GM10266 (cell line): Measurements from ENCODE around the gene MINDY4.

Experiments used
- DNase-seq: peaks from one replicate; pipeline ENCODE4 v3.0.0; 2012; ENCODE audit errors: extremely low spot score
- TF ChIP-seq, protein P1 (sequence below): IDR thresholded peaks from 2 replicates; pipeline ENCODE4 v1.5.1; 2012; ENCODE audit warnings: mild to moderate bottlenecking, low read depth; ENCODE audit not compliant: control insufficient read depth, insufficient read depth; ENCODE audit errors: missing control alignments

MINDY4 gene

DNA sequence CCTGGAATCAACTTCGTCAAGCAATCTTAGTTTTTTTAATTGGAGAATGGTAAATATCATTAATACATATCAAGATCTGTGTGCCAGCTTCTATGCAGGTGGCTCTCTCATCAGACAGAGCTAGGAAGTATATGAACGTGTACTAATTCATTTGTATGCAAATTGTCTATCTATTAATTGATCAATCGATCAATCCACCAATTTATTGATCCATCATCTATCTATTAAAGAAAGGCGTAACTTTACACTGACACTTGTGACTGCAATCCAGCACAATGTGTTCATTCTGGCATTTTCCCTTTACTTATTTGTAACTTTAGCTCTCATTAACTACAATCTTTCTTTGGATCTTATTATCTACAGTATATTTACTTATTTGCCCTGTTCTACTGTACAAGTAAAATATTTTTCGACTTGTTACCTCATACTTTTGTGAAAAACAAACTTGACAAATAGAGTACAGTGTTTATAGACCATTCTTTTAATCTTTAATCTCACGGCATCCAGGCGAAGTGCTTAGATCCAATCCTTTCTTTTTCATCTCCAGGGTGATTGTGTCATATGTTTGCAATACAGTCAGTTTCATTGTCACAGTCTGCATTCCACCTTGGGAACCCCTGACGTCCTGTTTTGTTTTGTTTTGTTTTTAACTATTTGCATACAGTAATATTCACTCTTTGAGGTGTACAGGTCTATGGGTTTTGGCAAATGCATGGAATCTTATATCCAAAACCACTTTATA, 170.5 kb downstream of the MINDY4 start:
- no peak for DNase-seq
- TF ChIP-seq, protein P1, sequence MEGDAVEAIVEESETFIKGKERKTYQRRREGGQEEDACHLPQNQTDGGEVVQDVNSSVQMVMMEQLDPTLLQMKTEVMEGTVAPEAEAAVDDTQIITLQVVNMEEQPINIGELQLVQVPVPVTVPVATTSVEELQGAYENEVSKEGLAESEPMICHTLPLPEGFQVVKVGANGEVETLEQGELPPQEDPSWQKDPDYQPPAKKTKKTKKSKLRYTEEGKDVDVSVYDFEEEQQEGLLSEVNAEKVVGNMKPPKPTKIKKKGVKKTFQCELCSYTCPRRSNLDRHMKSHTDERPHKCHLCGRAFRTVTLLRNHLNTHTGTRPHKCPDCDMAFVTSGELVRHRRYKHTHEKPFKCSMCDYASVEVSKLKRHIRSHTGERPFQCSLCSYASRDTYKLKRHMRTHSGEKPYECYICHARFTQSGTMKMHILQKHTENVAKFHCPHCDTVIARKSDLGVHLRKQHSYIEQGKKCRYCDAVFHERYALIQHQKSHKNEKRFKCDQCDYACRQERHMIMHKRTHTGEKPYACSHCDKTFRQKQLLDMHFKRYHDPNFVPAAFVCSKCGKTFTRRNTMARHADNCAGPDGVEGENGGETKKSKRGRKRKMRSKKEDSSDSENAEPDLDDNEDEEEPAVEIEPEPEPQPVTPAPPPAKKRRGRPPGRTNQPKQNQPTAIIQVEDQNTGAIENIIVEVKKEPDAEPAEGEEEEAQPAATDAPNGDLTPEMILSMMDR = no peak
